Astrocyte of the cerebellum (primary cell): ENCODE measurements around the gene TNRC6B.

Experiments used
- DNase-seq: peaks from one replicate; pipeline ENCODE4 v3.0.0-alpha.2; 2011; ENCODE audit warnings: low read depth
- H3K4me3 ChIP-seq: 2 replicates; pipeline ENCODE4 v1.5.1; 2011; ENCODE audit warnings: mild to moderate bottlenecking, low read depth, low read length, moderate library complexity
- CTCF ChIP-seq: IDR thresholded peaks from 2 replicates; pipeline ENCODE4 v1.5.1; 2012; ENCODE audit warnings: low read length, low read depth, moderate library complexity, mild to moderate bottlenecking; ENCODE audit errors: missing control alignments
- in situ Hi-C: cut with HindIII; loops from 2 replicates; pipeline ENCODE4 v1.10.0; 2017; ENCODE audit warnings: low sequenced_read_pairs

Gene TNRC6B

GRCh38 chr22:40335358-40335757, 157.6 kb downstream of the TNRC6B start:
- in situ Hi-C loops, result no loop called here
- H3K4me3 ChIP-seq, result no peak overlapping the region
- TF ChIP-seq CTCF, result no peak
- DNase-seq, result no peak

- in situ Hi-C loops, result no loop called here
- no peak overlapping the region for H3K4me3 ChIP-seq
- TF ChIP-seq CTCF, result no peak
- no peak for DNase-seq
These were observed 162.3 kb downstream of the TNRC6B start for GRCh38 chr22:40340044-40340443.

GRCh38 chr22:40341604-40342003, 163.9 kb downstream of the TNRC6B start:
- in situ Hi-C loops, result no loop called here
- no peak for DNase-seq
- H3K4me3 ChIP-seq, result no peak overlapping the region
- TF ChIP-seq CTCF, result no peak

- no peak for DNase-seq
- in situ Hi-C loops, result no loop called here
- no peak overlapping the region for H3K4me3 ChIP-seq
- no peak for TF ChIP-seq CTCF
These were observed 164.8 kb downstream of the TNRC6B start for GRCh38 chr22:40342521-40342920.

- DNase-seq, result no peak
- in situ Hi-C loops, result no loop called here
- no peak for TF ChIP-seq CTCF
- peak overlapping the region; percentile 92 for H3K4me3 ChIP-seq
These were observed 167.5 kb downstream of the TNRC6B start for GRCh38 chr22:40345271-40345670.

GRCh38 chr22:40345815-40346184, 168.1 kb downstream of the TNRC6B start:
- H3K4me3 ChIP-seq, result peak overlapping the region; percentile 92
- no peak for DNase-seq
- no peak for TF ChIP-seq CTCF
- in situ Hi-C loops, result no loop called here
